ENCODE measurements around the gene IBA57.

IBA57 gene

DNA sequence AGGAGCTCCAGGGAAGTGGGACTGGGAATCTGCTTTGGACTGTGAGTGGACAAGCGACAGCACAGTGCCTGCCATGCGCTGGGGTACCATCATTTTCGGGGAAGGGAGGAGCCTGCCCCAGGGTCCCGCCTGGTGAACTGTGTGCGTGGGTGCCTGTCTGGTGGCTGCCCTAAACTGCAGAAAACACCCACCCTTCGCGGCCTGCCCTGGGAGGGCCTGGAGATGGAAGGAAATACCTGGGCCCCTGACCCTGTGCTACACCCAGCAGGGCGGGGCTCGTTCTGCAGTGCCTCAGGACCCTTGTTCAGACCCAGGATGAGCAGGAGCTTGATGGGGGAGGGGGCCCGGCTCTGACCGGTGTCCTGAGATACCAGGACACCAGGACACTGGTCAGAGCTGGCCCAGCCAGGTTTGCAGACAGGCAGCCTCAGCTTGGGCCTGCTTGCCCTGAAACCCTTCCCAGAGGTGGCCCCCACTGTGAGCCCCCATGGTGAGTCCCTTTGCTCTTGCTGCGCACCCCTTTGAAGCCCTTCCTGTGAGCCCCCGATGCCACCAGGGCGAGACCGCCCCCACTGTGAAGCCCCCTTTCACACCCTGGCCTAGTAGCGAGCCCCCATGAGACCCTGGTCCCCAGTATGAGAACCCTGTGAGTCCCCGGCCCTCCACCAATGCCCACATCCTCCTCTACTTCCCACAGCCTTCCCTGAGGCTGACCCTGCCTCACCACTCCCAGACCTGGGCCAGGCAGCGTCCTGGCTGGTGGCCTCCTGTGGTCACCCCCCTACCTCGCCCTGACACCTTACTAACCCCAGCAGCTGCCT is 13.3 kb upstream of the IBA57 start:
- TF ChIP-seq, protein P1, sequence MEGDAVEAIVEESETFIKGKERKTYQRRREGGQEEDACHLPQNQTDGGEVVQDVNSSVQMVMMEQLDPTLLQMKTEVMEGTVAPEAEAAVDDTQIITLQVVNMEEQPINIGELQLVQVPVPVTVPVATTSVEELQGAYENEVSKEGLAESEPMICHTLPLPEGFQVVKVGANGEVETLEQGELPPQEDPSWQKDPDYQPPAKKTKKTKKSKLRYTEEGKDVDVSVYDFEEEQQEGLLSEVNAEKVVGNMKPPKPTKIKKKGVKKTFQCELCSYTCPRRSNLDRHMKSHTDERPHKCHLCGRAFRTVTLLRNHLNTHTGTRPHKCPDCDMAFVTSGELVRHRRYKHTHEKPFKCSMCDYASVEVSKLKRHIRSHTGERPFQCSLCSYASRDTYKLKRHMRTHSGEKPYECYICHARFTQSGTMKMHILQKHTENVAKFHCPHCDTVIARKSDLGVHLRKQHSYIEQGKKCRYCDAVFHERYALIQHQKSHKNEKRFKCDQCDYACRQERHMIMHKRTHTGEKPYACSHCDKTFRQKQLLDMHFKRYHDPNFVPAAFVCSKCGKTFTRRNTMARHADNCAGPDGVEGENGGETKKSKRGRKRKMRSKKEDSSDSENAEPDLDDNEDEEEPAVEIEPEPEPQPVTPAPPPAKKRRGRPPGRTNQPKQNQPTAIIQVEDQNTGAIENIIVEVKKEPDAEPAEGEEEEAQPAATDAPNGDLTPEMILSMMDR (IDR thresholded peaks at IDR 0.05; ENCODE audit: low read depth, low read length) = no peak
- no peak overlapping the region for H3K4me3 ChIP-seq (replicated peaks in 1 of 2; ENCODE audit: low read depth in 2 of 2, low read length in 2 of 2)
- DNase-seq (ENCODE audit: low read depth in 2 of 2) = no peak

DNA sequence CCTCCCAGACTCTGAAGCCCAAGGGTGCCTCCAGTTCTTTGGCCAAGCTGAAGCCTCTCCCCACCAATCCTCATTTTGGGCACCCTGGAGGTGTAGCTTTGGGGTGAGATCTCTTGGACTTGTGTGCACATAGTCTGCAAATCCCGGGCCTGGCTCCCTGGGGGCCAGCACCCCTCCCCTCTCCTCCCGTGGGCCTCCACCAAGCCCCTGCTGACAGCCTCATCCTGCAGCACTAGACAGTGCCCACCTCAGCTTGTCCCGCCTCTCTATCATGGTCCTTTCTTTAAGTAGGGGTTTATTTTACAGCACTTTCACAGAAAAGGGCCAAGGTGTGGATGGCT is 12.7 kb upstream of the IBA57 start:
- TF ChIP-seq, protein P1 (IDR thresholded peaks at IDR 0.05; ENCODE audit: low read depth, low read length) = no peak
- no peak for DNase-seq (ENCODE audit: low read depth in 2 of 2)
- no peak overlapping the region for H3K4me3 ChIP-seq (replicated peaks in 1 of 2; ENCODE audit: low read depth in 2 of 2, low read length in 2 of 2)

DNA sequence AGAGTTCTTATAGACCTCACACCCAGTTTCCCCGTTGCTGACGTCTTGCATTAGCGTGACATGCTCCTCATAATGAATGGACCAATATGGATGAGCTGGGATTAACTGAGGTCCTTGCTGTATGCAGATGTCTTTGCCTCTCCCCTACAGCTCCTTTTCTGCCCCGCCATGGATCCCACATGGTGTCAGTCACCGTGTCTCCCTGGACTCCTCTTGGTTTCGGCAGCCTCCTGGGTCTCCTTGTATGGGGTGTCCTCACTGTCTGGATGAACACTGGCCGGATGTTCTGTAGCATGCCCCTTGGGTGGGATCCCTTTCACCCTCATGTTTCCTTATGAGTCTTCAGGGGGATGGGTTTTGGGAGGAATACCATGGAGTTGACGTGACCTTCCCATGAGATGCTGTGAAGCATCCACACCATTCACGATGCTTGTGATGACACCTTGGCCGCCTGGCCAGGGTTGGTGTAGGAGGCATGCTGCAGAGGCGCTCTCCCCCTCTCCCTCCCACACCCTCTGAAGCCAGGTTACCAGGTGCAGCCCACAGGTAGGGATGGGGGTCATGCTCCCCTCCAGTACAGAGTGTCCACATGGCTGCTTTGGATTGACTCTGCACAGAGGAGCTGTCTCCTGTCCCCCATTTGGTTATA is 11.5 kb upstream of the IBA57 start:
- TF ChIP-seq, protein P1 (IDR thresholded peaks at IDR 0.05; ENCODE audit: low read depth, low read length) = no peak
- H3K4me3 ChIP-seq (replicated peaks in 1 of 2; ENCODE audit: low read depth in 2 of 2, low read length in 2 of 2) = no peak overlapping the region
- no peak for DNase-seq (ENCODE audit: low read depth in 2 of 2)

DNA sequence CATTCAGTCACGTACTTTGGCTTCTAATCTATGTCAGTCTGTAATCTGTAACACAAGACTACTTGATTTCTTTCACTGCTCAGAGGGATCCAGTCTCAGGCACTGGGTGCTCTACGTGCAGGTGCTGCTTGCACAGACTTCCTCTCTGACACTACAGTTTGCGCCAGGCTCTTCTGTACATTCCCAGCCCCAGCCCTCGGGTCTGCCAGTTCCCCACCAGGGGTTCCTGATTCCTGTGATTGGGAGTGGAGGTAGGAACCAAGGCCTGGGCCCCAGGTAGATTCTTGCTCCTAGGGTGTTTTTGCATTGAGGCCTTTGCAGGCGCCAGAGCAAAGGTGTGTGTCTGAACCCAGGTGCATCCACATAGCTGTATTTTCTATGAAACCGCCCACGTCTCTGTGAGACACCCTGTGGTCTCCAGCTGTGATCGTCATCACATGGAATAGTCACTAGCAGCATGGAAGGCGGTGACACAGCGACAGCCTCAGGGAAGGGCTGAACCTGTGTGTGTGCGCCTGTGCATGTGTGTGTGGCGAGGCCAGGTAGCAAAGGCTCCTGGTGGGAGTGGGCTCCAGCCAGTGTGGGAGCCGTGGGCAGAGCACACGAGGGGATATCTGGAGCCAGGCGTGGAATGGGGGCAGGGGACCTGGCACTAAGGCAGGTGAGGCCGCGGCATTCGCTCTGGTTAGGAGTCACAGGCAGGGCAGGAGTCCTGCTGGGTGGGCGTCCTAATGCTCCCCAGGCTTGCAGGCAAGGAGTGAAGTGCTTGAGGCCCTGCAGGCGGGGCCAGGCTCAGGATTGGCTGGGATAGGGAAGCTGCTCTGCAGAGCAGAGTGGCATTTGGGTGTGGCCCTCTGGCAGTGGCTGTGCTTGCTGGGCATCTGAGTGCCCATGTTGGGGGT is 10.7 kb upstream of the IBA57 start:
- DNase-seq (ENCODE audit: low read depth in 2 of 2) = no peak
- H3K4me3 ChIP-seq (replicated peaks in 1 of 2; ENCODE audit: low read depth in 2 of 2, low read length in 2 of 2) = no peak overlapping the region
- TF ChIP-seq, protein P1 (IDR thresholded peaks at IDR 0.05; ENCODE audit: low read depth, low read length) = no peak

DNA sequence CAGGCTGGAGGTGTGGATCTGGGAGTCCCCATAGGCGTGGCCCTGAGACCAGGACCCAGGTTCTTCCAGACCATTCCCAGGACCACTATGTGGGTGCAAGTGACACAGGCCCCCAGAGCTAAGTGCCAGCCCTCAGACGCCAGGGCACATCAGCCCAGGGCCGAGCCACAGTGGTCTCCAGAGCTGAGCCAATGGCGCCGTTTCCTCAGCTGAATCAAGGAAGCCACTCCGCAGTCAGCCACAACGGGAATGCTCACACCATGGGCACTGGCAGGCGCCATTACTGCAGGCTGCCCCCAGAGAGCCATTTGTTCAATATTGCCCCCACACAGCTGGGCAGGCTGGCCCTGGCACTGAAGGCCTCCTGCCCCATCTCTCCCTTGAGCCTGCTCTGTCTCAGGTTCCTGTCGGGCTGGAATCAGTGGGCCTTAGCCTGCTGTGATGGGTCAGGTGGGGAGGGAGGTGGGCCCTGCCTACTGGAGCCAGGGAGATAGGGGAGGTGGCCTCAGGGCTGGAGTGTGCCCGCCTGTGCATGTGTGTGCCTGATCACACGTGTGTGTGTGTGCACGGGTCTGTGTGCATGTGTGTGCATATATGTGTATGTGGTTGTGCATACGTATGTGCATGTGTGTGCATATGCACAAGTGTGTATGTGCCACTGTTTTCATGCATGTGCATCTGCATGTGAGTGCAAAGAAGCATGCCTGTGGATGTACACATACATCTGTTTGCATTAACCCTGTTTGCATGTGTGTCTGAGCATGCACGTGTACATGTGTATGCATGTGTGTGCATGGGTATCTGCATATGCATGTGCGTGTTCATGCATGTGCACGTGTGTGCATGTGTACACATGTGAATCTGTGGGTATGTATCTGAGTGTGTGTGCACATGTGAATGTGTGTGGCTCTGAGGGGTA is 9.7 kb upstream of the IBA57 start:
- TF ChIP-seq, protein P1 (IDR thresholded peaks at IDR 0.05; ENCODE audit: low read depth, low read length) = no peak
- no peak overlapping the region for H3K4me3 ChIP-seq (replicated peaks in 1 of 2; ENCODE audit: low read depth in 2 of 2, low read length in 2 of 2)
- DNase-seq (ENCODE audit: low read depth in 2 of 2) = no peak

DNA sequence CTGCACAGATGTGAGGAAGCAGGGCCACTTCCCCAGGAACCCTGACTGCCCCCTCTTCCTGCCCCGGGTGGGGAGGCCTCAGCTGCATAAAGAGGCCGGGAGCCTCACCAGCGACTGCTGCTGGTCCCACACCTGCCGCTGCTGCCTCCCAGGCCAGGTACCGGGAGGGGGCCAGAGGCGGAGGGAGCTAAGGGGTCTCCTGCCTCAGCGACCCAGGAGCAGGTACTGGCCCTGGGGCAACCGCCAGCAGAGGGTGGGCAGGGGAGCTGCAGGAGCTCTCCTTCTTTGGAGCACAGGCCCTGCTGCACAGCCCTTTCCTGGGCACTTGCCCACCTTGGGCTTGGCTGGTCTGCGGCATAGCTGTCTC is 9.1 kb upstream of the IBA57 start:
- H3K4me3 ChIP-seq (replicated peaks in 1 of 2; ENCODE audit: low read depth in 2 of 2, low read length in 2 of 2) = no peak overlapping the region
- TF ChIP-seq, protein P1 (IDR thresholded peaks at IDR 0.05; ENCODE audit: low read depth, low read length) = no peak
- DNase-seq (ENCODE audit: low read depth in 2 of 2) = no peak
